Measurements from ENCODE around the gene SLPI.

DNA sequence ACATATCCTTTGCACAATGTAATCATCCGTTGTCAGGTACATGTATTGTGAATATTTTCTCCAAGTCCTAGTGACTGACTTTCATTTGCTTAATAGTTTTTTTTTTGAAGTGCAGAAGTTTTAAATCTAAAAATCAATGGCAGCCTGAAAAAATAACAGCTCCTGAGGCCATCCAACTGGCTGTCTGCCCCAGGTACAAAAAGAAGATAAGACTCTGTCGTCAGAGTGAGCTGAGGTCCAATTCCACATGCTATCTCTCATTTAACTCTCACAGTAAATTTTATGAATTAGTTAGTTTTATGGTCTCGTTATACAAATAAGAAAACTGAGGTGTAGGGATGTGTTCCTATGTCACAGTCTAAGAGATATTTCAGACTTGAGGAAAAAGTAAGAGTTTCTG lies 21.0 kb upstream of the SLPI start:
- TF ChIP-seq POLR2A (IDR thresholded peaks at IDR 0.05) (no peak), CTCF (IDR thresholded peaks at IDR 0.05 in 8 of 11, conservative IDR thresholded peaks at IDR 0.05 in 3 of 11) (no peak), POLR2AphosphoS5 (IDR thresholded peaks at IDR 0.05) (no peak)

Measured in spleen (tissue), 7 donors.